H9 (cell line): Measurements from ENCODE around the gene CCDC12. TPM values are rescaled to one million over a fixed set of nuclear protein-coding genes. Genes with fewer than 3 reads are reported as not detected.

Experiments
- DNase-seq: peaks from one replicate; pipeline ENCODE4 v3.0.0-alpha.2; 2017
- H2AFZ ChIP-seq: one replicate; pipeline ENCODE4 v1.6.1; 2013; ENCODE audit warnings: mild to moderate bottlenecking, low read length, control low read depth, moderate library complexity
- H2AK5ac ChIP-seq: 2 replicates; pipeline ENCODE4 v1.6.1; 2013; ENCODE audit warnings: low read length, control low read depth, mixed read lengths; ENCODE audit not compliant: insufficient read length
- H2BK120ac ChIP-seq: one replicate; pipeline ENCODE4 v1.6.1; 2013; ENCODE audit warnings: low read depth, mild to moderate bottlenecking, low read length, control low read depth, inconsistent platforms; ENCODE audit not compliant: poor library complexity, severe bottlenecking
- H2BK12ac ChIP-seq: 2 replicates; pipeline ENCODE4 v1.6.1; 2013; ENCODE audit warnings: low read length, control low read depth, mixed read lengths, low read depth; ENCODE audit not compliant: insufficient read length
- H2BK15ac ChIP-seq: 2 replicates; pipeline ENCODE4 v1.6.1; 2013; ENCODE audit warnings: low read depth, low read length, control low read depth
- H2BK20ac ChIP-seq: one replicate; pipeline ENCODE4 v1.6.1; 2013; ENCODE audit warnings: low read depth, mild to moderate bottlenecking, low read length, control low read depth, inconsistent platforms; ENCODE audit not compliant: poor library complexity, severe bottlenecking
- H2BK5ac ChIP-seq: 2 replicates; pipeline ENCODE4 v1.6.1; 2013; ENCODE audit warnings: low read length, control low read depth, mixed read lengths; ENCODE audit not compliant: insufficient read length
- H3K14ac ChIP-seq: 2 replicates; pipeline ENCODE4 v1.6.1; 2013; ENCODE audit warnings: low read length, control low read depth; ENCODE audit not compliant: insufficient read depth
- H3K18ac ChIP-seq: 2 replicates; pipeline ENCODE4 v1.6.1; 2013; ENCODE audit warnings: low read depth, mild to moderate bottlenecking, mixed read lengths, low read length, control low read depth; ENCODE audit not compliant: insufficient read length
- H3K23ac ChIP-seq: 2 replicates; pipeline ENCODE4 v1.6.1; 2013; ENCODE audit warnings: low read length, control low read depth, mixed read lengths, low read depth; ENCODE audit not compliant: insufficient read length
- H3K23me2 ChIP-seq: 2 replicates; pipeline ENCODE4 v1.6.1; 2013; ENCODE audit warnings: low read depth, mild to moderate bottlenecking, mixed read lengths, low read length, control low read depth; ENCODE audit not compliant: insufficient read length, poor library complexity, severe bottlenecking
- H3K27ac ChIP-seq: 2 replicates; pipeline ENCODE4 v1.5.1; 2013; ENCODE audit warnings: low read length, control low read depth, mixed read lengths, low read depth; ENCODE audit not compliant: insufficient read length
- H3K27me3 ChIP-seq: 2 replicates; pipeline ENCODE4 v1.6.1; 2013; ENCODE audit warnings: low read length, control low read depth, inconsistent platforms; ENCODE audit not compliant: insufficient read depth
- H3K4ac ChIP-seq: 2 replicates; pipeline ENCODE4 v1.6.1; 2013; ENCODE audit warnings: low read depth, mild to moderate bottlenecking, control low read depth, inconsistent platforms, low read length, moderate library complexity
- H3K4me1 ChIP-seq: 2 replicates; pipeline ENCODE4 v1.6.1; 2013; ENCODE audit warnings: low read length, control low read depth, inconsistent platforms; ENCODE audit not compliant: insufficient read depth
- H3K4me2 ChIP-seq: 2 replicates; pipeline ENCODE4 v1.6.1; 2013; ENCODE audit warnings: low read length, control low read depth, mixed read lengths; ENCODE audit not compliant: insufficient read length, insufficient read depth
- H3K56ac ChIP-seq: 2 replicates; pipeline ENCODE4 v1.6.1; 2013; ENCODE audit warnings: low read depth, mild to moderate bottlenecking, mixed read lengths, low read length, control low read depth; ENCODE audit not compliant: insufficient read length
- H3K79me1 ChIP-seq: 2 replicates; pipeline ENCODE4 v1.6.1; 2013; ENCODE audit warnings: low read depth, mild to moderate bottlenecking, moderate library complexity, low read length, control low read depth, inconsistent platforms; ENCODE audit not compliant: insufficient read depth, poor library complexity, severe bottlenecking
- H3K79me2 ChIP-seq: 2 replicates; pipeline ENCODE4 v1.6.1; 2013; ENCODE audit warnings: low read length, control low read depth, inconsistent platforms; ENCODE audit not compliant: insufficient read depth
- H3K9ac ChIP-seq: 2 replicates; pipeline ENCODE4 v1.6.1; 2013; ENCODE audit warnings: low read length, control low read depth, mixed read lengths; ENCODE audit not compliant: insufficient read length; ENCODE audit errors: extremely low read depth
- H3K9me3 ChIP-seq: one replicate; pipeline ENCODE4 v1.6.1; 2013; ENCODE audit warnings: low read depth, low read length, inconsistent platforms; ENCODE audit not compliant: control insufficient read depth
- H3T11ph ChIP-seq: one replicate; pipeline ENCODE4 v1.6.1; 2013; ENCODE audit warnings: mild to moderate bottlenecking, low read length, control low read depth, inconsistent platforms
- H4K20me1 ChIP-seq: one replicate; pipeline ENCODE4 v1.6.1; 2013; ENCODE audit not compliant: control insufficient read depth, insufficient read length, insufficient read depth
- H4K5ac ChIP-seq: 2 replicates; pipeline ENCODE4 v1.6.1; 2013; ENCODE audit warnings: low read depth, mild to moderate bottlenecking, mixed read lengths, low read length, control low read depth; ENCODE audit not compliant: insufficient read length
- H4K8ac ChIP-seq: replicated peaks from 2 replicates; pipeline ENCODE4 v1.6.1; 2013; ENCODE audit warnings: low read length, control low read depth, mixed read lengths, low read depth; ENCODE audit not compliant: insufficient read length
- H4K91ac ChIP-seq: 2 replicates; pipeline ENCODE4 v1.6.1; 2013; ENCODE audit warnings: low read depth, mild to moderate bottlenecking, moderate library complexity, mixed read lengths, low read length, control low read depth; ENCODE audit not compliant: insufficient read length
- H3K27ac Mint-ChIP-seq, 3 experiments: 2 replicates in 2 of 3; 3 replicates in 1 of 3; pipeline ENCODE4 v1.8.0; 2020 to 2021; ENCODE audit warnings: mixed read lengths in 3 of 3, mild to moderate bottlenecking in 1 of 3, moderate library complexity in 1 of 3
- H3K27me3 Mint-ChIP-seq: 2 replicates; pipeline ENCODE4 v1.8.0; 2021; ENCODE audit warnings: low read depth, mild to moderate bottlenecking, moderate library complexity, mixed read lengths
- H3K36me3 Mint-ChIP-seq, 3 experiments: 2 replicates in 2 of 3; 3 replicates in 1 of 3; pipeline ENCODE4 v1.8.0; 2020 to 2021; ENCODE audit warnings: low read depth in 3 of 3, mixed read lengths in 3 of 3; ENCODE audit not compliant: insufficient read depth in 1 of 3
- H3K4me1 Mint-ChIP-seq, 2 experiments: 2 replicates each; pipeline ENCODE4 v1.8.0; 2020; ENCODE audit warnings: mixed read lengths in 2 of 2
- H3K4me3 Mint-ChIP-seq, 2 experiments: 2 replicates in 1 of 2; 3 replicates in 1 of 2; pipeline ENCODE4 v1.8.0; 2020 to 2021; ENCODE audit warnings: mild to moderate bottlenecking in 2 of 2, mixed read lengths in 2 of 2, moderate library complexity in 1 of 2
- H3K9me3 Mint-ChIP-seq, 2 experiments: 2 replicates in 1 of 2; 3 replicates in 1 of 2; pipeline ENCODE4 v1.8.0; 2020; ENCODE audit warnings: mild to moderate bottlenecking in 2 of 2, mixed read lengths in 2 of 2, moderate library complexity in 1 of 2
- total RNA-seq: library from RNA; stranded (reverse); gene quantifications from 2 replicates; pipeline ENCODE4 v1.2.1, GENCODE V29; 2021
- TF ChIP-seq, protein P1 (sequence below): fragments of 200-600 bp; sonication (generic); conservative IDR thresholded peaks from 3 replicates; pipeline ENCODE4 v1.8.0; 2021; ENCODE audit warnings: antibody characterized with exemption, mild to moderate bottlenecking

CCDC12 gene
- total RNA-seq, 1 experiment from 2014 or later: 54.0 TPM

DNA sequence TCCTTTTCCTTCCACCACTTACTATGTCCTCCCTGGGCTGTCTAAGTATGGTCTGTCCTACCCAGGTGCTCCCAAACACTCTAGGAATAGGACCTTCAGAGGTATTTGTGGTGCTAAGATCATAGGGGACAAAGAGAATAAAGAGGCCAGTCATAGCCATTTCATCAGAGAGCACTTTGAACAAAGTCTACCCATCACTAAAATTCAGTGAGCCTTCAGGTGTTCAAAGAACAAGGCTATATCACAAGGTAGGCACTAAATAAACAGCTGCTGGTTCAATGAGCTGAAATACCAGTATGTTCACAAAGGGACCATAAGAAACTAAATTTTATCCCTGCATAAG is 41.7 kb upstream of the CCDC12 start:
- no peaks in the 10 kb centered on the region for H3K9me3 ChIP-seq
- no peak overlapping the region for H3K14ac ChIP-seq
- no peaks in the 10 kb centered on the region for H3K4me1 ChIP-seq
- no peaks in the 10 kb centered on the region for H3K9me3 Mint-ChIP-seq
- no peak overlapping the region for H3K23ac ChIP-seq
- no peak overlapping the region for H4K5ac ChIP-seq
- no peaks in the 10 kb centered on the region for H3K27me3 ChIP-seq
- no peaks in the 10 kb centered on the region for H3K23me2 ChIP-seq
- H3K4me2 ChIP-seq: no peak overlapping the region
- H2BK20ac ChIP-seq: no peak overlapping the region
- DNase-seq: no peak
- no peak overlapping the region for H2BK15ac ChIP-seq
- no peak overlapping the region for H3K18ac ChIP-seq
- TF ChIP-seq, protein P1, sequence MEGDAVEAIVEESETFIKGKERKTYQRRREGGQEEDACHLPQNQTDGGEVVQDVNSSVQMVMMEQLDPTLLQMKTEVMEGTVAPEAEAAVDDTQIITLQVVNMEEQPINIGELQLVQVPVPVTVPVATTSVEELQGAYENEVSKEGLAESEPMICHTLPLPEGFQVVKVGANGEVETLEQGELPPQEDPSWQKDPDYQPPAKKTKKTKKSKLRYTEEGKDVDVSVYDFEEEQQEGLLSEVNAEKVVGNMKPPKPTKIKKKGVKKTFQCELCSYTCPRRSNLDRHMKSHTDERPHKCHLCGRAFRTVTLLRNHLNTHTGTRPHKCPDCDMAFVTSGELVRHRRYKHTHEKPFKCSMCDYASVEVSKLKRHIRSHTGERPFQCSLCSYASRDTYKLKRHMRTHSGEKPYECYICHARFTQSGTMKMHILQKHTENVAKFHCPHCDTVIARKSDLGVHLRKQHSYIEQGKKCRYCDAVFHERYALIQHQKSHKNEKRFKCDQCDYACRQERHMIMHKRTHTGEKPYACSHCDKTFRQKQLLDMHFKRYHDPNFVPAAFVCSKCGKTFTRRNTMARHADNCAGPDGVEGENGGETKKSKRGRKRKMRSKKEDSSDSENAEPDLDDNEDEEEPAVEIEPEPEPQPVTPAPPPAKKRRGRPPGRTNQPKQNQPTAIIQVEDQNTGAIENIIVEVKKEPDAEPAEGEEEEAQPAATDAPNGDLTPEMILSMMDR: no peak
- no peaks in the 10 kb centered on the region for H3K79me2 ChIP-seq
- no peak overlapping the region for H3K4ac ChIP-seq
- no peak overlapping the region for H3K9ac ChIP-seq
- no peak overlapping the region for H3K56ac ChIP-seq
- no peak overlapping the region for H4K91ac ChIP-seq
- no peak overlapping the region for H4K8ac ChIP-seq
- H2BK5ac ChIP-seq: no peak overlapping the region
- no peaks in the 10 kb centered on the region for H3K79me1 ChIP-seq
- no peak overlapping the region for H3K4me3 Mint-ChIP-seq
- peaks cover 13 to 20% of the 10 kb centered on the region in 2 experiments for H3K4me1 Mint-ChIP-seq
- no peak overlapping the region for H3T11ph ChIP-seq
- H4K20me1 ChIP-seq: peaks cover 2% of the 10 kb centered on the region
- H2BK12ac ChIP-seq: no peak overlapping the region
- no peak overlapping the region for H2AFZ ChIP-seq
- no peak overlapping the region for H2AK5ac ChIP-seq
- H3K36me3 Mint-ChIP-seq: peaks cover 5 to 40% (median 37%) of the 10 kb centered on the region in 3 experiments; a peak in 6 of 7 replicates
- no peaks in the 10 kb centered on the region for H3K27me3 Mint-ChIP-seq
- H3K27ac ChIP-seq: no peak overlapping the region
- no peak overlapping the region for H3K27ac Mint-ChIP-seq
- no peak overlapping the region for H2BK120ac ChIP-seq
